H1 (cell line): ENCODE data around the gene ZBTB22. TPM values are rescaled to one million over a fixed set of nuclear protein-coding genes. Genes with fewer than 3 reads are reported as not detected.

Source experiments
- CTCF ChIA-PET: fragments of 300-600 bp; sonication (Branson Sonifier 250); formaldehyde crosslinking; loops from one replicate; lab custom pipeline; 2021; ENCODE audit not compliant: partially characterized antibody; lab: Charles Lee
- POLR2A ChIA-PET: fragments of 300-600 bp; sonication (Branson Sonifier 250); formaldehyde crosslinking; loops from one replicate; lab custom pipeline; 2021; ENCODE audit warnings: inconsistent platforms; ENCODE audit not compliant: partially characterized antibody; lab: Charles Lee
- DNase-seq, 2 experiments: peaks; one replicate each; pipeline versions ENCODE4 v3.0.0 to v3.0.0-alpha.2; 2010 to 2022; ENCODE audit warnings: low spot score in 2 of 2, low read depth in 1 of 2, mixed read lengths in 1 of 2
- FAIRE-seq: peaks from 2 replicates; lab custom pipeline; 2011; peaks lifted over from hg19 to GRCh38; lab: Jason Lieb, UNC
- H2AFZ ChIP-seq: 2 replicates; pipeline ENCODE4 v1.8.1; 2012; ENCODE audit warnings: low read length, inconsistent platforms
- H2AK5ac ChIP-seq: 2 replicates; pipeline ENCODE4 v1.6.1; 2013; ENCODE audit warnings: low read depth, low read length
- H2BK120ac ChIP-seq: replicated peaks from 2 replicates; pipeline ENCODE3; 2013; ENCODE audit warnings: low read depth, low read length, inconsistent platforms
- H2BK12ac ChIP-seq: 2 replicates; pipeline ENCODE4 v1.6.1; 2013; ENCODE audit warnings: low read depth, low read length
- H2BK15ac ChIP-seq: 2 replicates; pipeline ENCODE4 v1.6.1; 2013; ENCODE audit warnings: low read length
- H2BK20ac ChIP-seq: 2 replicates; pipeline ENCODE4 v1.6.1; 2013; ENCODE audit warnings: low read length
- H2BK5ac ChIP-seq: 2 replicates; pipeline ENCODE4 v1.6.1; 2013; ENCODE audit warnings: low read depth, low read length
- H3K14ac ChIP-seq: 2 replicates; pipeline ENCODE4 v1.6.1; 2013; ENCODE audit warnings: inconsistent platforms; ENCODE audit not compliant: insufficient read length
- H3K18ac ChIP-seq: 2 replicates; pipeline ENCODE4 v1.6.1; 2013; ENCODE audit warnings: low read length; ENCODE audit errors: extremely low read depth
- H3K23ac ChIP-seq: 2 replicates; pipeline ENCODE4 v1.6.1; 2013; ENCODE audit warnings: inconsistent platforms; ENCODE audit not compliant: insufficient read length
- H3K23me2 ChIP-seq: 2 replicates; pipeline ENCODE4 v1.6.1; 2013; ENCODE audit warnings: low read depth, low read length
- H3K27ac ChIP-seq: 2 replicates; pipeline ENCODE4 v1.6.1; 2011; ENCODE audit warnings: low read depth, low read length, inconsistent platforms
- H3K27me3 ChIP-seq, 4 experiments: replicated peaks in 1 of 4; 1 replicate in 1 of 4; 2 replicates in 3 of 4; pipeline versions ENCODE4 v1.6.1 to v1.8.1; 2011 to 2013; ENCODE audit warnings: low read length in 3 of 4, mild to moderate bottlenecking in 3 of 4, inconsistent platforms in 2 of 4, mixed read lengths in 2 of 4, moderate library complexity in 1 of 4; ENCODE audit not compliant: control insufficient read depth in 3 of 4, insufficient read depth in 3 of 4; ENCODE audit errors: extremely low read depth in 1 of 4
- H3K36me3 ChIP-seq, 4 experiments: 2 replicates each; pipeline versions ENCODE4 v1.6.1 to v1.8.1; 2011 to 2013; ENCODE audit warnings: mild to moderate bottlenecking in 4 of 4, low read length in 3 of 4, moderate library complexity in 2 of 4, control low read depth in 1 of 4, inconsistent platforms in 1 of 4; ENCODE audit not compliant: insufficient read depth in 4 of 4, control insufficient read depth in 2 of 4
- H3K4ac ChIP-seq: replicated peaks from 2 replicates; pipeline ENCODE3; 2013; ENCODE audit warnings: low read length, low read depth, mixed read lengths, inconsistent platforms; ENCODE audit not compliant: insufficient read length
- H3K4me1 ChIP-seq, 4 experiments: replicated peaks in 1 of 4; 1 replicate in 1 of 4; 2 replicates in 3 of 4; pipeline versions ENCODE4 v1.6.1 to v1.8.1; 2011 to 2013; ENCODE audit warnings: low read length in 3 of 4, inconsistent platforms in 2 of 4, mixed read lengths in 1 of 4; ENCODE audit not compliant: insufficient read depth in 4 of 4, control insufficient read depth in 3 of 4
- H3K4me2 ChIP-seq, 2 experiments: 2 replicates each; pipeline versions ENCODE4 v1.6.1 to v1.8.1; 2011 to 2013; ENCODE audit warnings: low read depth in 2 of 2, low read length in 2 of 2, control low read depth in 1 of 2, inconsistent platforms in 1 of 2, mild to moderate bottlenecking in 1 of 2; ENCODE audit not compliant: insufficient read depth in 1 of 2
- H3K4me3 ChIP-seq, 4 experiments: fragments of 200-600, 300-600 bp in 1 of 4; sonication (generic), shearing (Covaris generic), sonication (Bioruptor Twin) in 1 of 4; 2 replicates each; pipeline versions ENCODE4 v1.5.1 to v1.8.1; 2011 to 2016; ENCODE audit warnings: low read length in 4 of 4, low read depth in 3 of 4, control low read depth in 2 of 4, inconsistent platforms in 2 of 4, mild to moderate bottlenecking in 2 of 4, mixed read lengths in 1 of 4, moderate library complexity in 1 of 4; ENCODE audit not compliant: insufficient read depth in 2 of 4; ENCODE audit errors: extremely low read depth in 1 of 4
- H3K56ac ChIP-seq: replicated peaks from 2 replicates; pipeline ENCODE3; 2013; ENCODE audit warnings: low read depth, mild to moderate bottlenecking, mixed read lengths, low read length, inconsistent platforms; ENCODE audit not compliant: insufficient read length
- H3K79me1 ChIP-seq: 2 replicates; pipeline ENCODE4 v1.6.1; 2013; ENCODE audit warnings: low read depth, low read length, control low read depth
- H3K79me2 ChIP-seq, 2 experiments: 2 replicates each; pipeline versions ENCODE4 v1.6.1 to v1.8.1; 2012 to 2013; ENCODE audit warnings: low read length in 2 of 2, mild to moderate bottlenecking in 2 of 2, inconsistent platforms in 1 of 2; ENCODE audit not compliant: insufficient read depth in 2 of 2, control insufficient read depth in 1 of 2
- H3K9ac ChIP-seq, 4 experiments: replicated peaks in 1 of 4; 1 replicate in 1 of 4; 2 replicates in 3 of 4; pipeline versions ENCODE4 v1.6.1 to v1.8.1; 2011 to 2013; ENCODE audit warnings: low read depth in 3 of 4, low read length in 3 of 4, control low read depth in 2 of 4, mild to moderate bottlenecking in 2 of 4, moderate library complexity in 2 of 4, inconsistent platforms in 1 of 4; ENCODE audit errors: extremely low read depth in 1 of 4
- H3K9me3 ChIP-seq, 2 experiments: 2 replicates each; pipeline versions ENCODE4 v1.6.1 to v1.8.1; 2012 to 2013; ENCODE audit warnings: mild to moderate bottlenecking in 2 of 2, moderate library complexity in 2 of 2, control low read depth in 1 of 2, inconsistent platforms in 1 of 2, low read depth in 1 of 2, low read length in 1 of 2, mixed read lengths in 1 of 2; ENCODE audit not compliant: insufficient read depth in 2 of 2
- H4K20me1 ChIP-seq, 2 experiments: replicated peaks in 1 of 2; 2 replicates each; pipeline versions ENCODE3 to v1.8.1; 2011 to 2013; ENCODE audit warnings: inconsistent platforms in 2 of 2, low read length in 2 of 2, mild to moderate bottlenecking in 1 of 2; ENCODE audit not compliant: insufficient read depth in 2 of 2, control insufficient read depth in 1 of 2
- H4K5ac ChIP-seq: 2 replicates; pipeline ENCODE4 v1.6.1; 2013; ENCODE audit warnings: low read length, low read depth, mixed read lengths, inconsistent platforms; ENCODE audit not compliant: insufficient read length
- H4K8ac ChIP-seq: 2 replicates; pipeline ENCODE4 v1.8.0; 2013; ENCODE audit warnings: mild to moderate bottlenecking, moderate library complexity, low read length, inconsistent platforms; ENCODE audit not compliant: insufficient read depth; ENCODE audit errors: extremely low read depth
- H4K91ac ChIP-seq: replicated peaks from 2 replicates; pipeline ENCODE3; 2013; ENCODE audit warnings: low read length, mixed read lengths, inconsistent platforms; ENCODE audit not compliant: insufficient read length
- ASH2L ChIP-seq: fragments of 200-600, 300-600 bp; sonication (generic); IDR thresholded peaks from one replicate; pipeline ENCODE4 v1.7.1; 2017; ENCODE audit warnings: low read length
- CBX5 ChIP-seq: fragments of 300-800, 300-1000 bp; sonication (generic); IDR thresholded peaks from 2 replicates; pipeline ENCODE4 v1.7.1; 2016; ENCODE audit warnings: antibody characterized with exemption, low read length, low read depth
- GABPA ChIP-seq: IDR thresholded peaks from 2 replicates; pipeline ENCODE4 v1.6.1; 2011; ENCODE audit warnings: mild to moderate bottlenecking, low read length, moderate library complexity, borderline replicate concordance; ENCODE audit not compliant: insufficient read depth
- HDAC2 ChIP-seq, 2 experiments: fragments of 300-600 bp in 1 of 2; sonication (generic) in 1 of 2; IDR thresholded peaks; 2 replicates each; pipeline ENCODE4 v1.6.1; 2011 to 2012; ENCODE audit warnings: low read depth in 2 of 2, low read length in 2 of 2, mild to moderate bottlenecking in 2 of 2, moderate library complexity in 2 of 2, borderline replicate concordance in 1 of 2, inconsistent platforms in 1 of 2
- JUN ChIP-seq: IDR thresholded peaks from 2 replicates; pipeline ENCODE4 v1.6.1; 2011; ENCODE audit warnings: low read depth, mild to moderate bottlenecking, improper control_type of control experiment, low read length
- POLR2A ChIP-seq, 2 experiments: IDR thresholded peaks; 1 replicate in 1 of 2; 2 replicates in 1 of 2; pipeline ENCODE4 v1.6.1; 2011; ENCODE audit warnings: low read depth in 2 of 2, low read length in 2 of 2, mild to moderate bottlenecking in 2 of 2; ENCODE audit errors: control extremely low read depth in 1 of 2
- POLR2AphosphoS5 ChIP-seq: IDR thresholded peaks from 2 replicates; pipeline ENCODE4 v1.6.1; 2011; ENCODE audit warnings: low read depth, low read length
- POU5F1 ChIP-seq: IDR thresholded peaks from 2 replicates; pipeline ENCODE4 v1.6.1; 2011; ENCODE audit warnings: low read depth, mild to moderate bottlenecking, low read length, moderate library complexity
- RAD21 ChIP-seq, 2 experiments: IDR thresholded peaks in 1 of 2; conservative IDR thresholded peaks in 1 of 2; 2 replicates each; pipeline ENCODE4 v1.6.1; 2011; ENCODE audit warnings: low read depth in 2 of 2, low read length in 2 of 2, improper control_type of control experiment in 1 of 2, inconsistent platforms in 1 of 2, mild to moderate bottlenecking in 1 of 2, moderate library complexity in 1 of 2
- SUZ12 ChIP-seq: fragments of 200-600 bp; sonication (generic); IDR thresholded peaks from 2 replicates; pipeline ENCODE4 v1.6.1; 2012; ENCODE audit warnings: mild to moderate bottlenecking, inconsistent platforms, low read length, moderate library complexity, mixed read lengths
- ZNF274 ChIP-seq: IDR thresholded peaks from 2 replicates; pipeline ENCODE4 v1.7.0; 2012; ENCODE audit warnings: low read length, borderline replicate concordance; ENCODE audit errors: extremely low read depth
- WGBS, 2 experiments: shearing (Covaris generic) in 1 of 2; methylation state at CpG; one replicate each; pipeline versions ENCODE4 v1.1.6 to v1.1.7; 2013 to 2015; ENCODE audit warnings: low lambda C conversion rate in 2 of 2, mixed read lengths in 2 of 2, inconsistent platforms in 1 of 2, low coverage in 1 of 2, missing lambda C conversion rate in 1 of 2; ENCODE audit not compliant: insufficient replicate concordance in 2 of 2, insufficient coverage in 1 of 2, insufficient read length in 1 of 2; ENCODE audit errors: extremely low coverage in 1 of 2, missing lambda C conversion rate in 1 of 2; 5-methylcytosine and 5-hydroxymethylcytosine counted together
- polyA plus RNA-seq, 7 experiments: library from polyadenylated mRNA; depleted of rRNA in 3 of 7; stranded (reverse) in 5 of 7; unstranded in 2 of 7; fragments of >200 nt in 5 of 7; fragments of 200-250 nt in 2 of 7; gene quantifications; 1 replicate in 5 of 7; 2 replicates in 1 of 7; 4 replicates in 1 of 7; pipeline versions ENCODE4 v1.2.1 to v1.2.3, GENCODE V29; 2011 to 2013; ENCODE audit warnings: missing spikeins in 2 of 7, mixed read lengths in 2 of 7
- total RNA-seq: library from RNA; stranded (reverse); fragmentation: NEBNext Ultra II Directional; extraction: Animal tissue kit (Norgen Biotek cat#: 25700); gene quantifications from 2 replicates; pipeline ENCODE4 v1.2.1, GENCODE V29; 2021

Gene ZBTB22
- total and polyA plus RNA-seq, 2 of the 8 experiments (the other 6 are each of a cell fraction or from before 2014, with no cell fraction given), result 7.4 to 9.9 TPM

- H3K23me2 ChIP-seq, result peaks cover 18% of the 10 kb centered on the region
- H3K36me3 ChIP-seq, result peaks cover 10 to 31% (median 21%) of the 10 kb centered on the region in 4 experiments; a peak in 7 of 8 replicates
- 83% methylated on average over 9 of the region's 9 CpGs; no CpG with 5 or more reads in 1 of the 2 experiments for WGBS, 2 experiments
- peak overlapping the region; percentile 18; the same call in 1 of the 2 replicates for H2BK5ac ChIP-seq
- no peak overlapping the region for H4K5ac ChIP-seq
- TF ChIP-seq ASH2L (no peak), SUZ12 (no peak), POLR2A (IDR thresholded peaks at IDR 0.05; ENCODE audit: control extremely low read depth in 1 of 2, low read depth in 2 of 2, low read length in 2 of 2) (no peak), ZNF274 (no peak), JUN (no peak), GABPA (no peak), CBX5 (no peak), POU5F1 (no peak), HDAC2 (IDR thresholded peaks at IDR 0.05; ENCODE audit: borderline replicate concordance in 1 of 2, low read depth in 2 of 2, low read length in 2 of 2) (no peak), RAD21 (IDR thresholded peaks at IDR 0.05 in 1 of 2, conservative IDR thresholded peaks at IDR 0.05 in 1 of 2; ENCODE audit: low read depth in 2 of 2, low read length in 2 of 2) (no peak), POLR2AphosphoS5 (no peak)
- no peak overlapping the region for H2BK120ac ChIP-seq
- no peak overlapping the region for H2AFZ ChIP-seq
- peak overlapping the region; percentile 32; the same call in 1 of the 2 replicates for H3K18ac ChIP-seq
- H3K27me3 ChIP-seq, result no peaks in the 10 kb centered on the region
- H3K4me3 ChIP-seq, result peak overlapping the region; percentile 68 to 98 (median 82); a peak in 4 of 8 replicates
- DNase-seq (no peak), FAIRE-seq (no peak)
- no peak overlapping the region for H2BK20ac ChIP-seq
- no peak overlapping the region for H4K8ac ChIP-seq
- H3K9ac ChIP-seq, result peak overlapping the region in 1 of 4 experiments; percentile 81; a peak in 2 of 7 replicates
- H3K4ac ChIP-seq, result no peak overlapping the region
- peaks cover 0 to 32% of the 10 kb centered on the region in 2 experiments; a peak in 3 of 4 replicates for H3K79me2 ChIP-seq
- H3K14ac ChIP-seq, result no peak overlapping the region
- H4K20me1 ChIP-seq, result peaks cover 2 to 5% of the 10 kb centered on the region in 2 experiments
- peaks cover 0 to 28% (median 18%) of the 10 kb centered on the region in 4 experiments; a peak in 6 of 7 replicates for H3K4me1 ChIP-seq
- no peaks in the 10 kb centered on the region; a peak in 1 of 4 replicates for H3K9me3 ChIP-seq
- no peak overlapping the region for H3K23ac ChIP-seq
- H4K91ac ChIP-seq, result no peak overlapping the region
- H3K4me2 ChIP-seq, result peak overlapping the region; percentile 62 to 87
- ChIA-PET POLR2A (interaction anchor here (0.8 to 1.3 kb wide), 8 partner anchors 8 to 110 kb away, joined by 3 to 5 read pairs (median 4); partner anchors contain the start of gene RGL2), CTCF (interaction anchor here (0.7 to 1.3 kb wide), 6 partner anchors 11 to 104 kb away, joined by 3 to 7 read pairs (median 3); partner anchors contain the start of gene B3GALT4)
- H3K79me1 ChIP-seq, result peaks cover 7% of the 10 kb centered on the region; the same call in 1 of the 2 replicates
- 0 out of 2 replicates have a peak overlapping the region, but pooled peaks have one; percentile 36 for H3K27ac ChIP-seq
- no peak overlapping the region for H2BK15ac ChIP-seq
- H2AK5ac ChIP-seq, result no peak overlapping the region
- no peak overlapping the region for H3K56ac ChIP-seq
- no peak overlapping the region for H2BK12ac ChIP-seq
Observed at GRCh38 chr6:33321227-33321626, 3.7 kb upstream of the ZBTB22 start.
